Measurements from ENCODE around the gene TMEM9B. TPM values are rescaled to one million over a fixed set of nuclear protein-coding genes. Genes with fewer than 3 reads are reported as not detected.

The TMEM9B gene
- total and polyA plus RNA-seq, 9 donors = 20.3 to 50.8 (median 29.2) TPM

DNA sequence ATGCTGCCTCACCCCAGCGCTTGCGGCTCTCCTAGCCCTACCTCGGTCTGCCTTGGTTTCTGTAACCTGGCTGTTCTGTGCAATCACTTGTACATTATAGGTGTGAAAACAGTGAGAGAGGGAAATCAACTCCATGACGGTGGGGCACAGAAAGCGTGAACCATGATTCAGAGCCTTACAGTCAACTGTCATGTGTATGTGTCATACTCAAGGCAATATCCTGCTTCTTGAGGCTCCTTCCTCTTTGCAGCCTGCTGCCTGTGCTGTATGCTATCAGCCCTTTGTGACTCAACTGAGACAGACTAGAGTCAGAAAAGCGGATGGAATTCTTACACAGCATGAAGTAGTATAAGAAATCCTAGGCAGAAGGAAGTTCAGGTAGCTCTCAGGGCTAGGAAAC is 37.5 kb upstream of the TMEM9B start:
- intact Hi-C loops (cut with DNase I) = no loop called here
- H3K4me3 ChIP-seq = no peak overlapping the region
- H3K27me3 ChIP-seq = no peaks in the 10 kb centered on the region
- no peaks in the 10 kb centered on the region for H3K36me3 ChIP-seq
- H3K27ac ChIP-seq = no peak overlapping the region
- TF ChIP-seq EP300 (IDR thresholded peaks at IDR 0.05) = no peak
- no peak for TF ChIP-seq POLR2A (IDR thresholded peaks at IDR 0.05)
- TF ChIP-seq, protein P1, sequence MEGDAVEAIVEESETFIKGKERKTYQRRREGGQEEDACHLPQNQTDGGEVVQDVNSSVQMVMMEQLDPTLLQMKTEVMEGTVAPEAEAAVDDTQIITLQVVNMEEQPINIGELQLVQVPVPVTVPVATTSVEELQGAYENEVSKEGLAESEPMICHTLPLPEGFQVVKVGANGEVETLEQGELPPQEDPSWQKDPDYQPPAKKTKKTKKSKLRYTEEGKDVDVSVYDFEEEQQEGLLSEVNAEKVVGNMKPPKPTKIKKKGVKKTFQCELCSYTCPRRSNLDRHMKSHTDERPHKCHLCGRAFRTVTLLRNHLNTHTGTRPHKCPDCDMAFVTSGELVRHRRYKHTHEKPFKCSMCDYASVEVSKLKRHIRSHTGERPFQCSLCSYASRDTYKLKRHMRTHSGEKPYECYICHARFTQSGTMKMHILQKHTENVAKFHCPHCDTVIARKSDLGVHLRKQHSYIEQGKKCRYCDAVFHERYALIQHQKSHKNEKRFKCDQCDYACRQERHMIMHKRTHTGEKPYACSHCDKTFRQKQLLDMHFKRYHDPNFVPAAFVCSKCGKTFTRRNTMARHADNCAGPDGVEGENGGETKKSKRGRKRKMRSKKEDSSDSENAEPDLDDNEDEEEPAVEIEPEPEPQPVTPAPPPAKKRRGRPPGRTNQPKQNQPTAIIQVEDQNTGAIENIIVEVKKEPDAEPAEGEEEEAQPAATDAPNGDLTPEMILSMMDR (IDR thresholded peaks at IDR 0.05) = no peak
- no peaks in the 10 kb centered on the region for H3K9me3 ChIP-seq
- H3K4me1 ChIP-seq (ENCODE audit: insufficient read depth) = peaks cover 12% of the 10 kb centered on the region
- DNase-seq = no peak
- WGBS, 3 donors = 78 to 89% (median 82%) methylated on average over 6 of the region's 6 CpGs

DNA sequence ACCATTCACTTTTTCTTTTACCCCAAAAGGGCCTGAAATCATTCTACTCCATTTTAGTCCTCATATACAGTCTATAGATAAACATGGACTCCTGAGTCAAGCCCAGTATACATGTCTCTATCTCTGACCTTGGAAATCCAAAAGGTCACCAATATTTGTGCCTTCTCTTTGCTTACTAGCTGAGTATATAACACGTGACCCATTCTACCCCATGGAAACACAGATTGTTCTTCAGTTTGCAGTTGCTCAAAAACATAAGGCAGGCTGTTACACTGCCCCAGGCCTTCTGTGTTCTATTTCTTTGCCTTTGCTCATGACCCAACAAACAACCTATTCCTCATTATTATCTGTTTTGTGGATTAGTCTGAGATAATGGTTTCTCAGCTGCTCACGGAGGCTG is 33.8 kb upstream of the TMEM9B start:
- Histone ChIP-seq H3K27me3 (no peaks in the 10 kb centered on the region), H3K4me1 (ENCODE audit: insufficient read depth) (peaks cover under 1% of the 10 kb centered on the region), H3K4me3 (no peak overlapping the region), H3K27ac (no peak overlapping the region), H3K36me3 (no peaks in the 10 kb centered on the region), H3K9me3 (no peaks in the 10 kb centered on the region)
- TF ChIP-seq, protein P1 (IDR thresholded peaks at IDR 0.05) = no peak
- TF ChIP-seq POLR2A (IDR thresholded peaks at IDR 0.05) = no peak
- no peak for TF ChIP-seq EP300 (IDR thresholded peaks at IDR 0.05)
- intact Hi-C loops (cut with DNase I) = loop anchor here in 1 of 4 donors (10.0 kb wide), 1 partner anchor 917 kb away; no protein-coding TSS in a partner anchor
- DNase-seq = no peak
- 81 to 92% (median 86%) methylated on average over 2 of the region's 2 CpGs for WGBS, 3 donors

DNA sequence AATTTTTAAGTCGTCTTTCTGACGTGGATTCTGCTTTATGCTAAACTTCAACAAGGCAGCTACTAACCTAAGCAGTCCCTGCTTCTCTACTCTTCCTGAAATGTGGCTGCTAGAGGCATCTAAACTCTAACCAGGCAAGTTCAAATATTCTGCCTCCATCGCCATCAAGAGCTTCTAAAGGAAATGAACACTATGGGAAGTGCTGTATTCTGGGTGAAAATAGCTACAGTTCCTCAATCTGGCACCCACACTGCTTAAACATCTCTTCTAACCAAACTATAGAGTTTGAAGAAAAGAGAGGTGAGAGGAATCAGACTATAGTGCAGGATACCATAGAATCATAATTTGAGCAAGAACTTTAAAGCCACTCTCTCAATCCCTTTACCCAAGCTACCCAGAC is 33.2 kb upstream of the TMEM9B start:
- WGBS, 3 donors = 85 to 93% (median 85%) methylated on average over 3 of the region's 3 CpGs
- Histone ChIP-seq H3K4me1 (ENCODE audit: insufficient read depth) (no peaks in the 10 kb centered on the region), H3K36me3 (no peaks in the 10 kb centered on the region), H3K4me3 (no peak overlapping the region), H3K27ac (no peak overlapping the region), H3K9me3 (no peaks in the 10 kb centered on the region), H3K27me3 (no peaks in the 10 kb centered on the region)
- TF ChIP-seq, protein P1 (IDR thresholded peaks at IDR 0.05) = no peak
- no peak for TF ChIP-seq EP300 (IDR thresholded peaks at IDR 0.05)
- no peak for TF ChIP-seq POLR2A (IDR thresholded peaks at IDR 0.05)
- intact Hi-C loops (cut with DNase I) = loop anchor here in 1 of 4 donors (10.0 kb wide), 1 partner anchor 917 kb away; no protein-coding TSS in a partner anchor
- no peak for DNase-seq

DNA sequence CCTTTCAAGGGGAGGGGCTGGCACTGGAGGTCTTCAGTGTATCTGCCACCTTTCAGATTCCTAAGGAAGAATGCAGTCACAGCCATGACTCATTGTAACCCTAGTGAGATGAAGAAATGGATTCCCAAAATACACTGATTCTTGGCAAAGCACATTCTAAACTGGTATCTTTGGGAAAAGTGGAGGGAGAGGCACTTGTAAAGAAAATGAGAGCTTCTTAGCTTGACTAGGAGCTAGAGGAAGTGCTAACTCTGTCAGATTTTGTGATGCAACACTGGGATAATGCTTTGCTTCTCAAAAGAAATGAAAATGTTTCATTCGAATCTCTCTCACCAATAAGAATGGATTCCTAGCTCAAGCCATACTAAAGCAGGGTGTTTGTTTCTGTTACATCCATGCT is 25.2 kb upstream of the TMEM9B start:
- TF ChIP-seq EP300 (IDR thresholded peaks at IDR 0.05) (no peak), POLR2A (IDR thresholded peaks at IDR 0.05) (no peak)
- TF ChIP-seq, protein P1 (IDR thresholded peaks at IDR 0.05) = no peak
- intact Hi-C loops (cut with DNase I) = no loop called here
- Histone ChIP-seq H3K4me1 (ENCODE audit: insufficient read depth) (no peaks in the 10 kb centered on the region), H3K9me3 (no peaks in the 10 kb centered on the region), H3K27me3 (no peaks in the 10 kb centered on the region), H3K4me3 (no peak overlapping the region), H3K27ac (no peak overlapping the region), H3K36me3 (no peaks in the 10 kb centered on the region)
- WGBS, 3 donors = 72 to 77% (median 76%) methylated on average over 1 of the region's 1 CpG
- no peak for DNase-seq
